Neutrophil (primary cell): ENCODE results near the gene PDZD7.

Experiments used
- H3K27ac ChIP-seq: fragments of 200-600 bp; sonication (generic); 2 replicates; pipeline ENCODE4 v1.5.1; 2016; ENCODE audit warnings: mild to moderate bottlenecking, moderate library complexity
- H3K27me3 ChIP-seq: fragments of 200-600 bp; sonication (generic); 2 replicates; pipeline ENCODE4 v1.6.0; 2016; ENCODE audit warnings: mild to moderate bottlenecking
- H3K36me3 ChIP-seq: fragments of 200-600 bp; sonication (generic); 2 replicates; pipeline ENCODE4 v1.5.1; 2017
- H3K4me1 ChIP-seq, 2 experiments: fragments of 200-600 bp in 1 of 2; sonication (generic) in 1 of 2; 1 replicate in 1 of 2; 2 replicates in 1 of 2; pipeline versions ENCODE4 v1.5.1 to v1.6.1; 2013 to 2016; ENCODE audit warnings: low read depth in 1 of 2, low read length in 1 of 2, mild to moderate bottlenecking in 1 of 2, moderate library complexity in 1 of 2; ENCODE audit not compliant: control insufficient read depth in 1 of 2, insufficient read depth in 1 of 2
- H3K4me3 ChIP-seq, 2 experiments: fragments of 200-600 bp in 1 of 2; sonication (generic) in 1 of 2; 1 replicate in 1 of 2; 2 replicates in 1 of 2; pipeline ENCODE4 v1.5.1; 2013 to 2016; ENCODE audit warnings: low read depth in 1 of 2, low read length in 1 of 2, mild to moderate bottlenecking in 1 of 2, moderate library complexity in 1 of 2
- H3K9me3 ChIP-seq: fragments of 200-600 bp; sonication (generic); 2 replicates; pipeline ENCODE4 v1.5.1; 2016
- CTCF ChIP-seq: fragments of 200-600 bp; sonication (generic); IDR thresholded peaks from 2 replicates; pipeline ENCODE4 v1.5.1; 2016; ENCODE audit warnings: antibody characterized with exemption

PDZD7 gene

DNA sequence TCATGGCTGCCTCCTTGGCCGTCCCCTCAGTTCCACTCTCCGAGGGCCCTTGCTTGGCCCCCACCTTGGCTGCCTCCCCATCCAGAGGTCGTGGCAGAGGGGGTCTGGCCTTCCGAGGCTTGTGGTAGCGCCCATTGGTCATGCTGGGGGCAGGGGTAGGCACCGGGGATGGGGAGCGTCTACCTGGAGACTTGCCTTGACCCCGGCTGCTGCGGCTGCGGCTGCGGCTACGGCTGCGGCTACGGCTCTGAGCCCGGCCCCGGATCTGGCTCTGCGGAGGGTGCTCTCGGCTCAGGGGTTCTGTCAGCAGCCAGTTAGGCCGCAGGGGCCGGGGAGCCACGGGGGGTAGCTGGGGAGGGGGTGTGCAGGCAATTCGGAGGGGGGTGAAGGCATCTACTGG is 20.6 kb downstream of the PDZD7 start:
- Histone ChIP-seq H3K4me3 (no peak overlapping the region), H3K36me3 (peaks cover 12% of the 10 kb centered on the region), H3K27me3 (peaks cover 5% of the 10 kb centered on the region), H3K9me3 (no peaks in the 10 kb centered on the region), H3K27ac (no peak overlapping the region), H3K4me1 (no peaks in the 10 kb centered on the region)
- no peak for TF ChIP-seq CTCF

DNA sequence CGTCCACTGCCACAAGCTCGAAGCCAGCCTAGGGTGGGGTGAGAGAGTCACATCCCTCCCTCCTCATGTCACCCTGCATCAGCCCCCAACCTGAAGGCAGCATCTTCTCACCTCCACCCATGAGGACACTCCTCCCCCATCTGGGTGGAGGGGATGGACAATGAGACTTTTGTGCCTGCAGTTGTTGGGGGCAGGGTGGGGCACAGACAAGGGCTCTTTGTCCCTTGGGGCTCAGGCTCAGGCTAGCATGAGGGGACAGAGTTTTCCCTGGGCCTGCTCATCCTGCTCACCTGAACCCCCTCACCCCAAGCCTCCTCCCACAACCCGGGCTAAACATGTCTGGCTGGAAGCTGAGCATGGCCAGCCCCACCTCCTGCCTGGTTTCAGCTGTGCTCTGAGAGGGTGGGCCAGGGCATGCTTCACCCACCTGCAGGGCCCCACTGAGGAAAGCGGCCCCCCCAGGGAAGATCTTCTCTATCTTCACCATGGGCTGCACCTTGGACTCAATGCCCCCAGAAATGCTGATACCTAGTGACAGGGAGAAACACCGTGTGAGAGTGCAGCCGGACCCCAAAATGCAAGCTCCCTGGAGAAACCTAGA is 22.0 kb downstream of the PDZD7 start:
- Histone ChIP-seq H3K27me3 (peaks cover 5% of the 10 kb centered on the region), H3K4me1 (no peaks in the 10 kb centered on the region), H3K9me3 (no peaks in the 10 kb centered on the region), H3K36me3 (peaks cover 15% of the 10 kb centered on the region), H3K4me3 (no peak overlapping the region), H3K27ac (no peak overlapping the region)
- TF ChIP-seq CTCF, result no peak

DNA sequence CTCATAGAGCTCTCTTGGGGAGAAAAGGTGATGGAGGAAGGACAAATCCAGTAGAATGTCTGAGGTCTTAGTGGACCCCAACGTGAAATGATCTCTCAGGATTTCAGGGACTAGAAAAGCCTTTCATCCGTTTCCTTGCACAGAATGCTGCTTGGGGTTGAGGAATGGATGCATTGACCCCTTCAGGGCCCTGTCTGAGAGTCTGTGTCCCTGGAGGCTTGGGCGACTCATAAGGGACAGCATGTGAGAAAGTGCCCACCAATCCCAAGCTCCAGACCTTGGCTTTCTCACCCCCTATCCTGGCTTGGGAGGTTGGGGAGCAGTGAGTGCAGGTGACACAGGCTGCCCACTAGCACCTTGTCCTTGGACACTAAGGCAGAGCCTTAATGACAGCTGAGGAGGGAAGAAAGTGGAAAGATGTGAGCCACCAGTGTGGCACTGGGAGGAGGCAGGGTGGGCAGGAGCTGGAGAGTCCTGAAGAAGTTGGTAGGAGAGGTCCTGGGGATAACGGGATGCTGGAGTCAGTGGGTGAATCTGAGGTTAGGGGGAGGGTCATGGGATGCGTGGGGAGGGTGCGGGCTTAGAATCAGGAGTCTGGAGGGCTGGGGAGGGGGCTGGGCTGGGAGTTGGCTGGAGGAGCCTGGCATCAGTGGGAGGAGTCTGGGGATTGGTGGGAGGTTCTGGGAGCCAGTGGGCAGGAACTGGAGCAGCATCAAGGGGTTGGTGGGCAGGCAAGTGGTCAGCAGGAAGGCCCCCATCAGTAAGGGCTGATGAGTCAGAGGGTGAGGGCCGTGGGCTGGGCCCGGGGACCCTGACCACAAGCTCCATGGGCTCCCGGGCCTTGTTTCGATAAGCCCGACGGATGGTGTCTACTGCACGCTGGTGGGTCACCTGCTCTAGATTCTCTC is 22.8 kb downstream of the PDZD7 start:
- Histone ChIP-seq H3K4me3 (no peak overlapping the region), H3K27ac (no peak overlapping the region), H3K36me3 (peaks cover 15% of the 10 kb centered on the region), H3K9me3 (no peaks in the 10 kb centered on the region), H3K4me1 (no peaks in the 10 kb centered on the region), H3K27me3 (peaks cover 1% of the 10 kb centered on the region)
- no peak for TF ChIP-seq CTCF

GRCh38 chr10:101007099-101007711 is 23.7 kb downstream of the PDZD7 start:
- peaks cover 15% of the 10 kb centered on the region for H3K36me3 ChIP-seq

More at GRCh38 chr10:101007099-101007711, 23.7 kb downstream of the PDZD7 start:
- TF ChIP-seq CTCF, result no peak
- H3K27ac ChIP-seq, result no peak overlapping the region
- H3K27me3 ChIP-seq, result no peaks in the 10 kb centered on the region
- H3K9me3 ChIP-seq, result no peaks in the 10 kb centered on the region
- H3K4me3 ChIP-seq, result no peak overlapping the region
- H3K4me1 ChIP-seq, result no peaks in the 10 kb centered on the region
